ENCODE results near the gene FOXP1. TPM values are rescaled to one million over a fixed set of nuclear protein-coding genes. Genes with fewer than 3 reads are reported as not detected.

The FOXP1 gene
- total and polyA plus RNA-seq, 2 experiments from 2014 or later: 37.4 to 59.9 TPM

- Histone ChIP-seq H3K9ac (no peak overlapping the region), H3K27ac (no peak overlapping the region), H3K79me2 (ENCODE audit: insufficient read depth) (no peaks in the 10 kb centered on the region), H3F3A (ENCODE audit: insufficient read depth) (no peaks in the 10 kb centered on the region), H3K27me3 (replicated peaks; ENCODE audit: insufficient read depth) (no peaks in the 10 kb centered on the region), H2AFZ (no peak overlapping the region), H3K9me2 (ENCODE audit: insufficient read depth) (no peaks in the 10 kb centered on the region), H3K4me1 (ENCODE audit: insufficient read depth) (no peaks in the 10 kb centered on the region), H3K4me3 (no peak overlapping the region), H3K4me2 (ENCODE audit: unreplicated experiment) (no peak overlapping the region), H4K20me1 (ENCODE audit: insufficient read depth) (no peaks in the 10 kb centered on the region), H3K36me3 (ENCODE audit: low read depth) (no peaks in the 10 kb centered on the region), H3K9me3 (ENCODE audit: low read depth) (no peaks in the 10 kb centered on the region)
- WGBS, 2 experiments (ENCODE audit: low coverage in 1 of 2, low lambda C conversion rate in 2 of 2, missing lambda C conversion rate in 2 of 2): 92 to 94% methylated on average over 8 of the region's 8 CpGs
- DNase-seq: no peak
- TF ChIP-seq EZH2 (IDR thresholded peaks at IDR 0.05; ENCODE audit: insufficient read depth, poor library complexity, severe bottlenecking) (no peak), EZH2phosphoT487 (IDR thresholded peaks at IDR 0.05; ENCODE audit: insufficient read depth, low read depth) (no peak)
- in situ Hi-C loops (cut with MboI): no loop called here
Observed at GRCh38 chr3:71152892-71153265, 430.6 kb downstream of the FOXP1 start.

GRCh38 chr3:71152039-71152891 lies 431.3 kb downstream of the FOXP1 start:
- Histone ChIP-seq H3K4me2 (ENCODE audit: unreplicated experiment) (no peak overlapping the region), H3K79me2 (ENCODE audit: insufficient read depth) (no peaks in the 10 kb centered on the region), H3K9me3 (ENCODE audit: low read depth) (no peaks in the 10 kb centered on the region), H2AFZ (no peak overlapping the region), H3K4me3 (no peak overlapping the region), H3K36me3 (ENCODE audit: low read depth) (no peaks in the 10 kb centered on the region), H4K20me1 (ENCODE audit: insufficient read depth) (no peaks in the 10 kb centered on the region), H3K9me2 (ENCODE audit: insufficient read depth) (no peaks in the 10 kb centered on the region), H3F3A (ENCODE audit: insufficient read depth) (no peaks in the 10 kb centered on the region), H3K4me1 (ENCODE audit: insufficient read depth) (no peaks in the 10 kb centered on the region), H3K27ac (no peak overlapping the region), H3K9ac (no peak overlapping the region), H3K27me3 (replicated peaks; ENCODE audit: insufficient read depth) (no peaks in the 10 kb centered on the region)
- 75 to 90% methylated on average over 4 of the region's 4 CpGs for WGBS, 2 experiments (ENCODE audit: low coverage in 1 of 2, low lambda C conversion rate in 2 of 2, missing lambda C conversion rate in 2 of 2)
- TF ChIP-seq EZH2 (IDR thresholded peaks at IDR 0.05; ENCODE audit: insufficient read depth, poor library complexity, severe bottlenecking) (no peak), EZH2phosphoT487 (IDR thresholded peaks at IDR 0.05; ENCODE audit: insufficient read depth, low read depth) (no peak)
- no peak for DNase-seq
- in situ Hi-C loops (cut with MboI): no loop called here

GRCh38 chr3:71149959-71150954 lies 433.3 kb downstream of the FOXP1 start:
- WGBS, 2 experiments (ENCODE audit: low coverage in 1 of 2, low lambda C conversion rate in 2 of 2, missing lambda C conversion rate in 2 of 2): 93 to 94% methylated on average over 14 of the region's 14 CpGs
- TF ChIP-seq EZH2phosphoT487 (IDR thresholded peaks at IDR 0.05; ENCODE audit: insufficient read depth, low read depth): no peak
- no peak for TF ChIP-seq EZH2 (IDR thresholded peaks at IDR 0.05; ENCODE audit: insufficient read depth, poor library complexity, severe bottlenecking)
- no peak for DNase-seq

GRCh38 chr3:71148455-71149060 lies 435.0 kb downstream of the FOXP1 start:
- Histone ChIP-seq H3K9me2 (ENCODE audit: insufficient read depth) (no peaks in the 10 kb centered on the region), H4K20me1 (ENCODE audit: insufficient read depth) (no peaks in the 10 kb centered on the region), H3K9ac (no peak overlapping the region), H3K4me3 (no peak overlapping the region), H3K4me1 (ENCODE audit: insufficient read depth) (no peaks in the 10 kb centered on the region), H3K27ac (no peak overlapping the region), H3K27me3 (replicated peaks; ENCODE audit: insufficient read depth) (no peaks in the 10 kb centered on the region), H3F3A (ENCODE audit: insufficient read depth) (no peaks in the 10 kb centered on the region), H3K4me2 (ENCODE audit: unreplicated experiment) (no peak overlapping the region), H2AFZ (no peak overlapping the region), H3K79me2 (ENCODE audit: insufficient read depth) (no peaks in the 10 kb centered on the region), H3K36me3 (ENCODE audit: low read depth) (no peaks in the 10 kb centered on the region), H3K9me3 (ENCODE audit: low read depth) (no peaks in the 10 kb centered on the region)
- in situ Hi-C loops (cut with MboI): no loop called here
- WGBS, 2 experiments (ENCODE audit: low coverage in 1 of 2, low lambda C conversion rate in 2 of 2, missing lambda C conversion rate in 2 of 2): 50 to 55% methylated on average over 1 of the region's 1 CpG
- TF ChIP-seq EZH2phosphoT487 (IDR thresholded peaks at IDR 0.05; ENCODE audit: insufficient read depth, low read depth): no peak
- no peak for TF ChIP-seq EZH2 (IDR thresholded peaks at IDR 0.05; ENCODE audit: insufficient read depth, poor library complexity, severe bottlenecking)
- DNase-seq: no peak

More at GRCh38 chr3:71149959-71150954, 433.3 kb downstream of the FOXP1 start:
- no peaks in the 10 kb centered on the region for H3K4me1 ChIP-seq (ENCODE audit: insufficient read depth)
- in situ Hi-C loops (cut with MboI): no loop called here
- H3K79me2 ChIP-seq (ENCODE audit: insufficient read depth): no peaks in the 10 kb centered on the region
- no peaks in the 10 kb centered on the region for H3F3A ChIP-seq (ENCODE audit: insufficient read depth)
- no peaks in the 10 kb centered on the region for H3K36me3 ChIP-seq (ENCODE audit: low read depth)
- no peaks in the 10 kb centered on the region for H3K9me3 ChIP-seq (ENCODE audit: low read depth)
- no peaks in the 10 kb centered on the region for H3K27me3 ChIP-seq (replicated peaks; ENCODE audit: insufficient read depth)
- no peaks in the 10 kb centered on the region for H4K20me1 ChIP-seq (ENCODE audit: insufficient read depth)
- H2AFZ ChIP-seq: no peak overlapping the region
- no peak overlapping the region for H3K27ac ChIP-seq
- no peaks in the 10 kb centered on the region for H3K9me2 ChIP-seq (ENCODE audit: insufficient read depth)
- H3K4me2 ChIP-seq (ENCODE audit: unreplicated experiment): no peak overlapping the region
- no peak overlapping the region for H3K9ac ChIP-seq
- no peak overlapping the region for H3K4me3 ChIP-seq
